H1 (cell line): ENCODE measurements around the gene RSAD1. TPM values are rescaled to one million over a fixed set of nuclear protein-coding genes. Genes with fewer than 3 reads are reported as not detected.

Source experiments
- CTCF ChIA-PET: fragments of 300-600 bp; sonication (Branson Sonifier 250); formaldehyde crosslinking; loops from one replicate; lab custom pipeline; 2021; ENCODE audit not compliant: partially characterized antibody; lab: Charles Lee
- POLR2A ChIA-PET: fragments of 300-600 bp; sonication (Branson Sonifier 250); formaldehyde crosslinking; loops from one replicate; lab custom pipeline; 2021; ENCODE audit warnings: inconsistent platforms; ENCODE audit not compliant: partially characterized antibody; lab: Charles Lee
- DNase-seq, 2 experiments: peaks; one replicate each; pipeline versions ENCODE4 v3.0.0 to v3.0.0-alpha.2; 2010 to 2022; ENCODE audit warnings: low spot score in 2 of 2, low read depth in 1 of 2, mixed read lengths in 1 of 2
- FAIRE-seq: peaks from 2 replicates; lab custom pipeline; 2011; peaks lifted over from hg19 to GRCh38; lab: Jason Lieb, UNC
- H2AFZ ChIP-seq: 2 replicates; pipeline ENCODE4 v1.8.1; 2012; ENCODE audit warnings: low read length, inconsistent platforms
- H2AK5ac ChIP-seq: 2 replicates; pipeline ENCODE4 v1.6.1; 2013; ENCODE audit warnings: low read depth, low read length
- H2BK120ac ChIP-seq: replicated peaks from 2 replicates; pipeline ENCODE3; 2013; ENCODE audit warnings: low read depth, low read length, inconsistent platforms
- H2BK12ac ChIP-seq: 2 replicates; pipeline ENCODE4 v1.6.1; 2013; ENCODE audit warnings: low read depth, low read length
- H2BK15ac ChIP-seq: 2 replicates; pipeline ENCODE4 v1.6.1; 2013; ENCODE audit warnings: low read length
- H2BK20ac ChIP-seq: 2 replicates; pipeline ENCODE4 v1.6.1; 2013; ENCODE audit warnings: low read length
- H2BK5ac ChIP-seq: 2 replicates; pipeline ENCODE4 v1.6.1; 2013; ENCODE audit warnings: low read depth, low read length
- H3K14ac ChIP-seq: 2 replicates; pipeline ENCODE4 v1.6.1; 2013; ENCODE audit warnings: inconsistent platforms; ENCODE audit not compliant: insufficient read length
- H3K18ac ChIP-seq: 2 replicates; pipeline ENCODE4 v1.6.1; 2013; ENCODE audit warnings: low read length; ENCODE audit errors: extremely low read depth
- H3K23ac ChIP-seq: 2 replicates; pipeline ENCODE4 v1.6.1; 2013; ENCODE audit warnings: inconsistent platforms; ENCODE audit not compliant: insufficient read length
- H3K23me2 ChIP-seq: 2 replicates; pipeline ENCODE4 v1.6.1; 2013; ENCODE audit warnings: low read depth, low read length
- H3K27ac ChIP-seq: 2 replicates; pipeline ENCODE4 v1.6.1; 2011; ENCODE audit warnings: low read depth, low read length, inconsistent platforms
- H3K27me3 ChIP-seq, 4 experiments: replicated peaks in 1 of 4; 1 replicate in 1 of 4; 2 replicates in 3 of 4; pipeline versions ENCODE4 v1.6.1 to v1.8.1; 2011 to 2013; ENCODE audit warnings: low read length in 3 of 4, mild to moderate bottlenecking in 3 of 4, inconsistent platforms in 2 of 4, mixed read lengths in 2 of 4, moderate library complexity in 1 of 4; ENCODE audit not compliant: control insufficient read depth in 3 of 4, insufficient read depth in 3 of 4; ENCODE audit errors: extremely low read depth in 1 of 4
- H3K36me3 ChIP-seq, 4 experiments: 2 replicates each; pipeline versions ENCODE4 v1.6.1 to v1.8.1; 2011 to 2013; ENCODE audit warnings: mild to moderate bottlenecking in 4 of 4, low read length in 3 of 4, moderate library complexity in 2 of 4, control low read depth in 1 of 4, inconsistent platforms in 1 of 4; ENCODE audit not compliant: insufficient read depth in 4 of 4, control insufficient read depth in 2 of 4
- H3K4ac ChIP-seq: replicated peaks from 2 replicates; pipeline ENCODE3; 2013; ENCODE audit warnings: low read length, low read depth, mixed read lengths, inconsistent platforms; ENCODE audit not compliant: insufficient read length
- H3K4me1 ChIP-seq, 4 experiments: replicated peaks in 1 of 4; 1 replicate in 1 of 4; 2 replicates in 3 of 4; pipeline versions ENCODE4 v1.6.1 to v1.8.1; 2011 to 2013; ENCODE audit warnings: low read length in 3 of 4, inconsistent platforms in 2 of 4, mixed read lengths in 1 of 4; ENCODE audit not compliant: insufficient read depth in 4 of 4, control insufficient read depth in 3 of 4
- H3K4me2 ChIP-seq, 2 experiments: 2 replicates each; pipeline versions ENCODE4 v1.6.1 to v1.8.1; 2011 to 2013; ENCODE audit warnings: low read depth in 2 of 2, low read length in 2 of 2, control low read depth in 1 of 2, inconsistent platforms in 1 of 2, mild to moderate bottlenecking in 1 of 2; ENCODE audit not compliant: insufficient read depth in 1 of 2
- H3K4me3 ChIP-seq, 4 experiments: fragments of 200-600, 300-600 bp in 1 of 4; sonication (generic), shearing (Covaris generic), sonication (Bioruptor Twin) in 1 of 4; 2 replicates each; pipeline versions ENCODE4 v1.5.1 to v1.8.1; 2011 to 2016; ENCODE audit warnings: low read length in 4 of 4, low read depth in 3 of 4, control low read depth in 2 of 4, inconsistent platforms in 2 of 4, mild to moderate bottlenecking in 2 of 4, mixed read lengths in 1 of 4, moderate library complexity in 1 of 4; ENCODE audit not compliant: insufficient read depth in 2 of 4; ENCODE audit errors: extremely low read depth in 1 of 4
- H3K56ac ChIP-seq: replicated peaks from 2 replicates; pipeline ENCODE3; 2013; ENCODE audit warnings: low read depth, mild to moderate bottlenecking, mixed read lengths, low read length, inconsistent platforms; ENCODE audit not compliant: insufficient read length
- H3K79me1 ChIP-seq: 2 replicates; pipeline ENCODE4 v1.6.1; 2013; ENCODE audit warnings: low read depth, low read length, control low read depth
- H3K79me2 ChIP-seq, 2 experiments: 2 replicates each; pipeline versions ENCODE4 v1.6.1 to v1.8.1; 2012 to 2013; ENCODE audit warnings: low read length in 2 of 2, mild to moderate bottlenecking in 2 of 2, inconsistent platforms in 1 of 2; ENCODE audit not compliant: insufficient read depth in 2 of 2, control insufficient read depth in 1 of 2
- H3K9ac ChIP-seq, 4 experiments: replicated peaks in 1 of 4; 1 replicate in 1 of 4; 2 replicates in 3 of 4; pipeline versions ENCODE4 v1.6.1 to v1.8.1; 2011 to 2013; ENCODE audit warnings: low read depth in 3 of 4, low read length in 3 of 4, control low read depth in 2 of 4, mild to moderate bottlenecking in 2 of 4, moderate library complexity in 2 of 4, inconsistent platforms in 1 of 4; ENCODE audit errors: extremely low read depth in 1 of 4
- H3K9me3 ChIP-seq, 2 experiments: 2 replicates each; pipeline versions ENCODE4 v1.6.1 to v1.8.1; 2012 to 2013; ENCODE audit warnings: mild to moderate bottlenecking in 2 of 2, moderate library complexity in 2 of 2, control low read depth in 1 of 2, inconsistent platforms in 1 of 2, low read depth in 1 of 2, low read length in 1 of 2, mixed read lengths in 1 of 2; ENCODE audit not compliant: insufficient read depth in 2 of 2
- H4K20me1 ChIP-seq, 2 experiments: replicated peaks in 1 of 2; 2 replicates each; pipeline versions ENCODE3 to v1.8.1; 2011 to 2013; ENCODE audit warnings: inconsistent platforms in 2 of 2, low read length in 2 of 2, mild to moderate bottlenecking in 1 of 2; ENCODE audit not compliant: insufficient read depth in 2 of 2, control insufficient read depth in 1 of 2
- H4K5ac ChIP-seq: 2 replicates; pipeline ENCODE4 v1.6.1; 2013; ENCODE audit warnings: low read length, low read depth, mixed read lengths, inconsistent platforms; ENCODE audit not compliant: insufficient read length
- H4K8ac ChIP-seq: 2 replicates; pipeline ENCODE4 v1.8.0; 2013; ENCODE audit warnings: mild to moderate bottlenecking, moderate library complexity, low read length, inconsistent platforms; ENCODE audit not compliant: insufficient read depth; ENCODE audit errors: extremely low read depth
- H4K91ac ChIP-seq: replicated peaks from 2 replicates; pipeline ENCODE3; 2013; ENCODE audit warnings: low read length, mixed read lengths, inconsistent platforms; ENCODE audit not compliant: insufficient read length
- CBX8 ChIP-seq: fragments of 300-800, 300-1000 bp; sonication (generic); IDR thresholded peaks from 2 replicates; pipeline ENCODE4 v1.7.1; 2016; ENCODE audit warnings: low read depth, low read length, borderline replicate concordance
- CREB1 ChIP-seq: IDR thresholded peaks from 2 replicates; pipeline ENCODE4 v1.6.1; 2012; ENCODE audit warnings: inconsistent platforms
- FOSL1 ChIP-seq: IDR thresholded peaks from 2 replicates; pipeline ENCODE4 v1.6.1; 2011; ENCODE audit warnings: mild to moderate bottlenecking, low read depth, low read length, moderate library complexity; ENCODE audit not compliant: insufficient read depth
- MAX ChIP-seq: IDR thresholded peaks from 2 replicates; pipeline ENCODE4 v1.6.1; 2012; ENCODE audit warnings: inconsistent platforms
- NRF1 ChIP-seq: IDR thresholded peaks from 2 replicates; pipeline ENCODE4 v1.6.1; 2011; ENCODE audit warnings: mild to moderate bottlenecking, low read depth, low read length, improper control_type of control experiment
- POLR2AphosphoS5 ChIP-seq: IDR thresholded peaks from 2 replicates; pipeline ENCODE4 v1.6.1; 2011; ENCODE audit warnings: low read depth, low read length
- POU5F1 ChIP-seq: IDR thresholded peaks from 2 replicates; pipeline ENCODE4 v1.6.1; 2011; ENCODE audit warnings: low read depth, mild to moderate bottlenecking, low read length, moderate library complexity
- RBBP5 ChIP-seq: IDR thresholded peaks from 2 replicates; pipeline ENCODE4 v1.7.1; 2012; ENCODE audit warnings: low read depth, mild to moderate bottlenecking, inconsistent platforms, low read length, moderate library complexity, borderline replicate concordance
- SIN3A ChIP-seq, 2 experiments: IDR thresholded peaks in 1 of 2; conservative IDR thresholded peaks in 1 of 2; 2 replicates each; pipeline ENCODE4 v1.6.1; 2011 to 2012; ENCODE audit warnings: low read length in 2 of 2, improper control_type of control experiment in 1 of 2, low read depth in 1 of 2, mild to moderate bottlenecking in 1 of 2
- SIRT6 ChIP-seq: IDR thresholded peaks from one replicate; pipeline ENCODE4 v1.7.1; 2012; ENCODE audit warnings: low read length, inconsistent platforms
- TEAD4 ChIP-seq: IDR thresholded peaks from 2 replicates; pipeline ENCODE4 v1.6.1; 2012; ENCODE audit warnings: low read depth, low read length, inconsistent platforms, mixed read lengths
- WGBS, 2 experiments: shearing (Covaris generic) in 1 of 2; methylation state at CpG; one replicate each; pipeline versions ENCODE4 v1.1.6 to v1.1.7; 2013 to 2015; ENCODE audit warnings: low lambda C conversion rate in 2 of 2, mixed read lengths in 2 of 2, inconsistent platforms in 1 of 2, low coverage in 1 of 2, missing lambda C conversion rate in 1 of 2; ENCODE audit not compliant: insufficient replicate concordance in 2 of 2, insufficient coverage in 1 of 2, insufficient read length in 1 of 2; ENCODE audit errors: extremely low coverage in 1 of 2, missing lambda C conversion rate in 1 of 2; 5-methylcytosine and 5-hydroxymethylcytosine counted together
- polyA plus RNA-seq, 7 experiments: library from polyadenylated mRNA; depleted of rRNA in 3 of 7; stranded (reverse) in 5 of 7; unstranded in 2 of 7; fragments of >200 nt in 5 of 7; fragments of 200-250 nt in 2 of 7; gene quantifications; 1 replicate in 5 of 7; 2 replicates in 1 of 7; 4 replicates in 1 of 7; pipeline versions ENCODE4 v1.2.1 to v1.2.3, GENCODE V29; 2011 to 2013; ENCODE audit warnings: missing spikeins in 2 of 7, mixed read lengths in 2 of 7
- total RNA-seq: library from RNA; stranded (reverse); fragmentation: NEBNext Ultra II Directional; extraction: Animal tissue kit (Norgen Biotek cat#: 25700); gene quantifications from 2 replicates; pipeline ENCODE4 v1.2.1, GENCODE V29; 2021
- TF ChIP-seq, protein P1 (sequence below): IDR thresholded peaks from 2 replicates; pipeline ENCODE4 v1.6.1; 2012; ENCODE audit warnings: low read length, inconsistent platforms

The RSAD1 gene
- total and polyA plus RNA-seq, 2 of the 8 experiments (the other 6 are each of a cell fraction or from before 2014, with no cell fraction given), result 17.9 to 33.5 TPM

DNA sequence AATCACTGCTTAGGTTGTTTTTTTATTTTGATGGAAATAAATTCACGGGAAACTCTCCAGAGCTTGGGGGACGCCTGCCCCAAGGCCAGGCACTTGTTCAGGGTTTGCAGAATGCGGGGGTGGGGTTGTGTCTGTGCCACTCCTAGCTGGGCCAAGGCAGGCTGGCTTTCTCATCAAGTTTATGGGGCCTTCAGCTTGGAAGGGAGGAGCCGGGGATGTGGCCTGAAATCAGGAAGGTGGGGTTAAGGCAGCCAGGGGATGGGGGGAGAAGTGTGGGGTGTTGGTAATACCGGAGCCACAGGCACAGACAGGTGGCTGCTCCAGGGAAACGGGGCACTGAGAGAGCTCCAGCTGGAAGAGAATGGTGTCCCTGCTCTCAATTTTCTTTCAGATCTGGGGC is 8.2 kb upstream of the RSAD1 start:
- Histone ChIP-seq H3K18ac (no peak overlapping the region), H3K56ac (no peak overlapping the region), H3K23ac (no peak overlapping the region), H2AFZ (no peak overlapping the region), H3K9me3 (no peaks in the 10 kb centered on the region), H2BK20ac (no peak overlapping the region), H3K4me1 (peaks cover 0 to 17% (median 7%) of the 10 kb centered on the region in 4 experiments; a peak in 6 of 7 replicates), H3K9ac (no peak overlapping the region), H3K14ac (no peak overlapping the region), H2AK5ac (no peak overlapping the region), H2BK120ac (no peak overlapping the region), H4K91ac (no peak overlapping the region), H4K5ac (no peak overlapping the region), H2BK5ac (no peak overlapping the region), H3K23me2 (peaks cover 7% of the 10 kb centered on the region; the same call in 1 of the 2 replicates), H3K36me3 (no peaks in the 10 kb centered on the region), H4K20me1 (peaks cover 0 to 6% of the 10 kb centered on the region in 2 experiments), H2BK12ac (no peak overlapping the region), H3K4me2 (no peak overlapping the region), H3K27ac (no peak overlapping the region), H3K79me1 (no peaks in the 10 kb centered on the region), H3K4me3 (no peak overlapping the region), H3K79me2 (no peaks in the 10 kb centered on the region), H3K27me3 (peaks cover 8 to 39% (median 27%) of the 10 kb centered on the region in 4 experiments; a peak in 6 of 7 replicates), H4K8ac (no peak overlapping the region), H2BK15ac (no peak overlapping the region), H3K4ac (no peak overlapping the region)
- CTCF ChIA-PET, result interaction anchor here (0.7 to 8.8 kb wide), 5 partner anchors 27 to 89 kb away, joined by 3 to 49 read pairs (median 4); partner anchors contain the start of gene LRRC59
- DNase-seq, result no peak
- 67% methylated on average over 6 of the region's 6 CpGs; no CpG with 5 or more reads in 1 of the 2 experiments for WGBS, 2 experiments
- FAIRE-seq, result no peak
- POLR2A ChIA-PET, result interaction anchor here (0.7 to 1.1 kb wide), 4 partner anchors 9 to 137 kb away, joined by 3 read pairs; partner anchors contain the start of gene LRRC59
- TF ChIP-seq NRF1 (no peak), MAX (no peak), SIRT6 (no peak), CBX8 (no peak), RBBP5 (no peak), CREB1 (no peak), POLR2AphosphoS5 (no peak), POU5F1 (no peak), FOSL1 (no peak), TEAD4 (no peak), SIN3A (conservative IDR thresholded peaks at IDR 0.05 in 1 of 2, IDR thresholded peaks at IDR 0.05 in 1 of 2; ENCODE audit: low read depth in 1 of 2, low read length in 2 of 2) (no peak)
- TF ChIP-seq, protein P1, sequence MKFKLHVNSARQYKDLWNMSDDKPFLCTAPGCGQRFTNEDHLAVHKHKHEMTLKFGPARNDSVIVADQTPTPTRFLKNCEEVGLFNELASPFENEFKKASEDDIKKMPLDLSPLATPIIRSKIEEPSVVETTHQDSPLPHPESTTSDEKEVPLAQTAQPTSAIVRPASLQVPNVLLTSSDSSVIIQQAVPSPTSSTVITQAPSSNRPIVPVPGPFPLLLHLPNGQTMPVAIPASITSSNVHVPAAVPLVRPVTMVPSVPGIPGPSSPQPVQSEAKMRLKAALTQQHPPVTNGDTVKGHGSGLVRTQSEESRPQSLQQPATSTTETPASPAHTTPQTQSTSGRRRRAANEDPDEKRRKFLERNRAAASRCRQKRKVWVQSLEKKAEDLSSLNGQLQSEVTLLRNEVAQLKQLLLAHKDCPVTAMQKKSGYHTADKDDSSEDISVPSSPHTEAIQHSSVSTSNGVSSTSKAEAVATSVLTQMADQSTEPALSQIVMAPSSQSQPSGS, result no peak
